ENCODE data around the gene ABCB6.

DNA sequence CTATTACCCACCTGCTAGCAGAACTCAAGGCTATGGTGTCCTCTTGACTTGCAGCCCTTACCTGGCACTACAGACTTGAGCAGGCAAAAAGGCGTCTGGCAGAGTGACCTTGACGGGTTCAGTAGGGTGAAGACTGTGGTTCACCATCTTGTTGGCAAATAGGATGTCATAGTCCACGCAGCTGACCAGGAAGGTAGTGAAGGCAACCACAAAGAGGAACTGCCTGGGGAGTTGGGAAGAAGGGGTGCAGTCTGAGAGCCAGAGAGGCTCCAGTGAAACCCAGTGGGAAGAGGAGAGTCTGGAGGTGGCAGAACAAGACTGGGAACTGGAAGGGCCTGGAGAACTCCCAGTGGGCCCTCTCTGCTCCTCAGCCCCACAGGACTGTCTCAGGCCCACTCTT, 6.6 kb upstream of the ABCB6 start:
- TF ChIP-seq, protein P1, sequence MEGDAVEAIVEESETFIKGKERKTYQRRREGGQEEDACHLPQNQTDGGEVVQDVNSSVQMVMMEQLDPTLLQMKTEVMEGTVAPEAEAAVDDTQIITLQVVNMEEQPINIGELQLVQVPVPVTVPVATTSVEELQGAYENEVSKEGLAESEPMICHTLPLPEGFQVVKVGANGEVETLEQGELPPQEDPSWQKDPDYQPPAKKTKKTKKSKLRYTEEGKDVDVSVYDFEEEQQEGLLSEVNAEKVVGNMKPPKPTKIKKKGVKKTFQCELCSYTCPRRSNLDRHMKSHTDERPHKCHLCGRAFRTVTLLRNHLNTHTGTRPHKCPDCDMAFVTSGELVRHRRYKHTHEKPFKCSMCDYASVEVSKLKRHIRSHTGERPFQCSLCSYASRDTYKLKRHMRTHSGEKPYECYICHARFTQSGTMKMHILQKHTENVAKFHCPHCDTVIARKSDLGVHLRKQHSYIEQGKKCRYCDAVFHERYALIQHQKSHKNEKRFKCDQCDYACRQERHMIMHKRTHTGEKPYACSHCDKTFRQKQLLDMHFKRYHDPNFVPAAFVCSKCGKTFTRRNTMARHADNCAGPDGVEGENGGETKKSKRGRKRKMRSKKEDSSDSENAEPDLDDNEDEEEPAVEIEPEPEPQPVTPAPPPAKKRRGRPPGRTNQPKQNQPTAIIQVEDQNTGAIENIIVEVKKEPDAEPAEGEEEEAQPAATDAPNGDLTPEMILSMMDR (conservative IDR thresholded peaks at IDR 0.05), result no peak
- no peak for TF ChIP-seq ZFX (IDR thresholded peaks at IDR 0.05)
